Stimulated activated CD4-positive, alpha-beta T cell treated with anti-CD3 and anti-CD28 coated beads, Interleukin-2, amount 100 ng/mL, for 48 hours (primary cell): ENCODE measurements around the gene KCNMB2.
"Not testable (repeated sequence)": the region's sequence is repeated elsewhere in the genome, so short reads cannot be mapped to it uniquely, and the experiment has no call there.

Experiments
- DNase-seq, 2 donors: peaks; one replicate each; pipeline ENCODE4 v3.0.0-alpha.2; 2020

KCNMB2 gene

DNA sequence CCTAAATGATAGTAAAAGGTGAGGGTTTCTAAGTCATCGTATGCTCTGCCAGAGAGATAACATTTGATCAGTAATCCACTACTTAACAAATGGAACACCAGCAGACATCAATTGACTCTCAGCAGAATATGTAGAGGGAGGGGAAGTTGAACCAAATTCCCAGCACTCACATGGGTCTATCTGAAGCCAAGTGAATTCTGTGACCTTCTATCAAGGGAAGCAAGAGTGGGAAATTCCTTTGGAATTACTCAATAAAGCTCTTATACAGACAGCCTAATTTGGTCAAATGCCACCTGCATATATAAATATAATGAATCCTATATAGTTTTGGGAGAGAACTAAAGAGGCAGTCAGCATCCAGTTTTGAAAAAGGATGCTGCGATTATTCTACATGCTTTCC, 15.8 kb upstream of the KCNMB2 start:
- DNase-seq, result no peak

DNA sequence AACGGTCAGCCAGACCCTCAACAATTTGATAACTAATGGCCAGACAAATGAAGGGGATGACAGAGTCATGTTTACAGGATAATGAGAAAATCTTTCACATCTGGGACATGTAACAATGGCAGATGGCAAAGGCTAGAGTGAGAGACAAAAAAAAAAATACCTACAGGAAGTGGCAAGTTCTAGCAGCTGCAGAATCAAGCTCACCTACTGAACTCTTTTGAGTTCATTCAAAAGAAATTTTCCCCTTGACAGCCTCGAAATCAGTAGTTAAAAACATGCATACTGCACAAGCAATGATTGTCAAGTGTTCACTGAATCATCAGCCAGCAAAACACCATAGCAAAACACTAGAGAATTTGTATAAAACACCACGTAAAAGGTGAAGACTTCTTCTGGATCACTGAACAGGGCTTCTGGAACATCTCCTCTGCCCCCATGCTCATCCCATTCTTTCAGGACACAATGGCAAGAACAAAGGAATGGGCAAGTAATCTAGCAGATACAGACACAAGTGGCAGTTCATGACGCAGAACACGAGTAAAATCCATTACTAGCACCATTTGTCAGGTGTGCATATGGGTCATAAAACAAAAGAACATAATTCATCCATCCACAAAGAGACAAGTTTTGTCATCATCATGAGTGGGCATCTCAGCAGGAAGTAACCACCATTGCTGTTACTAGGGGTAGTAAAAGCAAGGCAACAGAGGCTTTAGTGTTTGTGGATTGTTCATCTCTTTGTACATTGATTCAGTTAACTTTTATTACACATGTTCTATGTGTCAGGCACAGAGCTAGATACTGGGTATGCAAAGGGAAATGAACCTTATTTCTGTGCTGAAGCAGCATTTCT, 13.8 kb upstream of the KCNMB2 start:
- no peak for DNase-seq

DNA sequence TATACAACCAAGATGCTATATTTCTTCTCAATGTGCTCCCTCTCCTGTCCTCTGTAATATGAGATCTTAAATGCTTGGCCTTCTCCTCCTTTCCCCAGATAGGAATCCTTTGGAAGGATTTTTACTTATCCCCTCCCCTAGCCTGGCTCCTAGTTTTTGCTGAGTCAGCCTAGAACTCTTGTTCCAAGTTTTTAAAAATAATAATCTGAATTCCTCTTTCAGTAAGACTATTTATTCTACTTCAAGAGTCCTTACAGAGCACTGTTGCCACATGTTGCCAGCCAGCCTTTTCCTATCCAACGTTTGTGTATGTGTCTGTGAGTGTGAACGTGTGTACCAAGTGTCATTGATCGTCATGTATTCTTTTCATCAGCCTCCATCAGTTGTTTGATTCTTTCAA, 11.0 kb upstream of the KCNMB2 start:
- DNase-seq, result no peak

DNA sequence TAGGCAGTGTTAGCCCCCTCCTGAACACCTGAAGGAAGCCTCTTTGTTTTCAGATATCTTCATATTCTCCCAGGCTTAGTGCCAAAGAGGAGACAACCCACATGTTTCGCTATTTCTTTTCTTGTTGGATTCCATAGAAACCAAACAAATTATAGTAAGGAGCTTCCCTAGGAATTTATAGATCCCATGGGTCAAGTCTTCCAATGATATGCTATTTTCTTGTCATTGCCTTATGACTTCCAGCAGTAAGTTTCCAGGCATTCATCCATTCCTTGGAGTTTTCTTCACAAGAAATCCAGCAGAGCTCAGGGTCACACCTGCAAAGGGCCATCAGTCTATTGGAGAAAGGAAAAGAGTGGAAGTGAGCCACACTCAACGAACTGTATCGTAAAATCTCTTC, 9.9 kb upstream of the KCNMB2 start:
- DNase-seq, result no peak

DNA sequence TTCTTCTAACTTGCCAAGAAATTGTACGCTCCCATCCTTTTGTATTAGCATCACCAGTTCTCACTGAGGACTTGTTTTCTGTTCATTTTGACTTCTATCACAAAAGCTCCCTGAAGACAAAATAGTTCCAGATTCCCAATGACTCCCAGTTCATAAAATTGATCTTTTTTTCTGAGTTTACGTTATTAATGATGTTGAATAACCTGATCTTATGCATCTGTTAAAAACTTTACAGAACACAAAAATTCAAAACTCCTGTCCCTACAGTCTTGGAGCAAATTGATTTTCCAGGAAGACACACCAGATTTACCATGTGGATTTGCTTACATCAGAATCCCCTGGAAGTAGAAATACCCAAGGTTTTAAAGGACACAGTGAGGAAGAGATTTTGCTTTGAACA, 8.3 kb upstream of the KCNMB2 start:
- DNase-seq, result no peak

DNA sequence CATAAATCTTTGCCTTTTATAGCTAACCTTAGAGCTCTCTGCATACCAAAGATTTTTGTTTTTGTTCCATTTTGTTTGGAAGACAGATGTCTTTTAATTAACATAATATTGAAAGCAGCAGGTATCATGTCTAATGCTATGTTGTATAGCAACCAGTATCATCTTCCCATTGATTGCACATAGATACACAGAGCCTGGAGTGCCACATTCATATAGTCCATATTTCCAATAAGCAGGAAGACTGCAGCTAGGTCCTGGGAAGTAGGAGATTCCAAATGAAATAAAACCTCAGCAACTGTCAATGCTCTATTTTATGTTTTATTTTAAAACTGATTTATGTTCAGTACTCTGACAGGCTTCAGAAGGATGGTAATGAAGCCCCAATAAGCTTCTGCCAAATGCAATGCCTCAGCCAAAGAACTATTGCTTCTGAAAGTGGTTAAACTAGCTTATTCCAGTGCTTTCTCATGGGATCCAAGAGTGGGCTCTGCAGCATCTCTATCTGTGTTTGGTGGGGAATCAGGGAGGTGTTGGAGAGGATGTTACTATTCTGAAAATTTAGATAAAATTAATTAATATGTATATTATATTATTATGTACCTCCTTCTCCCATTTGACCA, 6.5 kb upstream of the KCNMB2 start:
- no peak for DNase-seq

DNA sequence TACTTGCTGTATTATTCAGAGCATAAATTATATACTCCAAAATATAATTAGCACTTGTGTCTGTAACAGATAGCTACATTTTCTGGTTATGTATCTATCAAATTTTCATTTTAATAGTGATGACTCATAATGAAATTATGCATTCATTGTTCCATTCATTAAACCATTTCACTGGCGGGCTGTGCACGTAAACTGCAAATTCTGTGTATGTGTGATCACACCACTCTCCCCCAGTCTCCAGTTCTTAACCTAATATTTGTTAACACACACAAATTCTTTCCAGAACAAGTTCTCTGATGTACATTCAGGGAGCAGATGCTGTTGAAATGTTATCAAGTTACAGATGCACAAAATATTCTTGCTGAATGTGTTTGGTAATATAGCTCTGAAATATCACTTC, 3.8 kb upstream of the KCNMB2 start:
- no peak for DNase-seq

DNA sequence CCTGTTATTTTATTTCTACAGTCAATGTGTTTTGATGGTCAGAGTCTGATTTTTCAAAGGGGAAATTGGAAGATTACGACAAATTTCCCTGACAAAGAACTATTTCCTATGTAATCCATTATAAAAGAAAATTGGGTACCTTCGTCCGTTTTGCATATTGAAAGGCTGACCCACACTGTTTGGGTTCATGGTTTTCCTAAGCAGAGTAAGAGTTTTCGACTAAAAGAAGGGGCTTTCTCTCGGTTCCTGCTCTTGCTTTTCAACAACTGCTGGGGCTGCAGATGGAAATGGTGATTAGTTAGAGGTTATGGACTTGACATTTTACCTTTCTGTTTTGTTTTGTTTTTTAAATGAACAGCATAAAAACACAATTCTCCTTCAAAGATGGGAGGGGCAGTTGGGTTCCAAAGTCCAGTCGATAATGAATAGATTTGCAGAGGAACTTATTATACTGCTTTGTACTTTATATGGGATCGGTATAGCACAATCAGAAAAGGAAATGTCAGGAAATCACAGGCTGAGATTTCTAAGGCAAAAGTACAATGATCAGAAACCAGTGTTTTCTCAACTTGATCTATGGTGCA, 978 bp downstream of the KCNMB2 start:
- DNase-seq, result no peak

DNA sequence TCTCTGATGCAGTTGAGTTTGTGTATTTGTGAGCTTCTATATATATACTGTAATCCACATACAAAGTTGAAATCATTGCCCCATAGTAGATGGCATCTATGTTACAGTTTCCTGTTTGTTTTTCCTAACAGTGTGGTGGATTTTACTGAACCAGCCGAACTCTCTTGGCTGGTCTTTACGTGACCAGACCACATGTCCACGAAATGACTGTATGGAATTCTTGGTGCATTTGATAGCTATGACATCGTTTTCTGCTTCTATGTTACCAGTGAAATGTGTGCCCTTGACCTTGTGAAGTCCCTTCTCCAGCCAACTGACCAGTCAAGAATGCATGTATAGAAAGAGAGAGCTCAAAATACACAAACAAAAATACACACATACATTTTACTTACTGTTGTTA, 1.8 kb downstream of the KCNMB2 start:
- no peak for DNase-seq

DNA sequence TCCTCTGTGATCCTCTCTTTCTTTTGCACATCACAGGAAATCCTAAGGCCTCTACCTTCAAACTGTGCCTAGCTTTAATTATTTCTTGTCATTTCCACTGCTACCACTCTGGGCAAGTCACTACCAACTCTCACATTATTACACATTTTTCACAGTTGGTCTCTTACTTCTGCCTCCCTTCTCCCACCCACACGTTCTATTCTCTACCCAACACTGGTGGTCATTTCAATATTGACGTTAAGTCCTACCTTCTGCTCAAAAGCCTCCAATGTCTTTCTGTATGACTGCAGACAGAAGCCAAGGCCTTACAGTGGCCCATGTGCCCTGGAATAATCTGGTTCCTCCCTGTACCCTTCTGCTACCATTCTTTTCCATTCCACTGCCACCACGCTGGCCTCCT, 3.9 kb downstream of the KCNMB2 start:
- no peak for DNase-seq

DNA sequence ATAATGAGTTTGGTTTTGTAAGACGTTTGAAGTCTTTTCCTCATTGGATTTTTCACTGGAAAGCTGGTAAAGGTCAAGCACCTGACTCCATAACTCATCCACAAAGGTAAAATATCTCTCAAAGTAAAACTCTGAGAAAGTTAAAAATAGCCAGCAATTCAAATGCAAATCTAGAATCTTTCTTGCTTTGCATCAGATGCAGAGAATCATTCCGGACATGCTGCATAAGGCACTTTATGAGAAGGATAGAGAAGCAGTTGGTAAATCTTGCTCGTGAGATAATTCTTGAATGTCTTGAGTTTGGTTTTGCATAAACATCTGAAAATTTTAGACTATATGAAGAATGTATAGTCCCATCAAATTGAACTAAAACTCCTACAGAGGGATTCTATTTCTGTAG, 9.1 kb downstream of the KCNMB2 start:
- DNase-seq, result no peak

DNA sequence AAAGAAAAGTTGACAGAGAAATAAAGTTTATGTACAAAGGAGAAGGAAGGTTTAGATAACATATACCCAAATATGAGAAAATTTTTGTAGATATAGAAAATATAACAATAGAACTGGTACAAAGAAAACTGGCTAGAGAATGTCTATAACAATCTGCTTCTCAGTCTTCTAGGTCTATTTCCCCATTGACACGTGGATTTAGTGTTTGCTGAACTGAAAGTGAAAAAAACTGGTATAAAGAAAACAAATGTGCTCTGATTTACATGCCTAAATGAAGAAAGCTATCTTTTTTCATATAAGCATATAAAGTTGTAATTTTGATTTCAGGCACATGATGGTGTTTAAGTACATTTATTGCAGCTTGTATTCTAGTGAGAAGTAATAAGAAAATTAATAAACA, 9.8 kb downstream of the KCNMB2 start:
- DNase-seq, result no peak

DNA sequence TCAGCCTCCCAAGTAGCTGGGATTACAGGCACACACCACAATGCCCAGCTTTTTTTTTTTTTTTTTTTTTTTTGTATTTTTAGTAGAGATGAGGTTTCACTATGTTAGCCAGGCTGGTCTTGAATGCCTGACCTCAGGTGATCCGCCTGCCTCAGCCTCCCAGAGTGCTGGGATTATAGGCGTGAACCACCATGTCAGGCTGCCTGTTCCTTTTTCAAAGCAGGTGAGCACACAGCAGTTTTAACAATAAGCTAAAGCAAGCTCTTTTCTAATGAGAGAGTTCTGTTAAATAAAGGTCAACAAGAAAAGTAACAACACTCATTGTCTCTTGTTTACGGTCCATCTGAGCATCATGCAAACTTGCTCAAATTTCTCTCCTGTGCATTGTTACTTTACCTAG, 13.2 kb downstream of the KCNMB2 start:
- DNase-seq, result not testable (repeated sequence)

DNA sequence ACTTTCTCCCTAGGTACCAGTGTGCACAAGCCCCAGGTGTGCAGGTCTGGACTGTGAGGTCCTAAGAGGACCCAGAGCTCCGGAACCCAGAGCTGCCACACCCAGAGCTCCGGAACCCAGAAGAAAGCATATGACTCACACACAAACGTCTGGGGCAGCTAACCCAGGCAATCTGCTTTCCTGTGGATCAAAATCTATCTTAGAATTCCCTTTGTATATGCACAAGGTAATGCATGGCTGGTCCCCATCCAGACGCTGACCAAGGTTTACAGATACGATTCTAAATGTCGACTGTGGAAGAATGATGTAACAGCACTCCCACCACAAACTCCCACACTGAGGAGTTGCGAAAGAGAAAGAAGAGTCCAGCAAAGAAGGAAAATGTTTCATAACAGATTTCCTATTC, 15.7 kb downstream of the KCNMB2 start:
- DNase-seq, result no peak

DNA sequence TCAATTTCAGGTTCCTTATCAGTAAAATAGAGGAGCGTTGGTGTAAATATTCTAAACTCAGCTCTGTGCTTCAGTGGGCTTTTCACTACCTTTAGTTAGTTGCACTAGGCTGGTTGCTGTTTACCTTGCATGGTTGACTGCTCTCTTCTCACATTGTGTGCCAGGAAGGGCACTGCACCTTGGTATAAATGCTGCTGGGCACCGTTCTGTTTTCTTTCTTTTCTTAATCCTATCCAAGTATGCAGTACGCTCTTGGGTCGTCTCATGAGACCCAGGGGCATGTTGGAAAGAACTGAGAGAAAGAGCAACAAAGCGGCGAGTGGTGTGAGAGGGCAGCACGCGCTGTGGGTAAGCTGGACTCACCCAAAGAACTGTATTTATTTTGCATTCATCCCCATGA, 22.4 kb downstream of the KCNMB2 start:
- no peak for DNase-seq

DNA sequence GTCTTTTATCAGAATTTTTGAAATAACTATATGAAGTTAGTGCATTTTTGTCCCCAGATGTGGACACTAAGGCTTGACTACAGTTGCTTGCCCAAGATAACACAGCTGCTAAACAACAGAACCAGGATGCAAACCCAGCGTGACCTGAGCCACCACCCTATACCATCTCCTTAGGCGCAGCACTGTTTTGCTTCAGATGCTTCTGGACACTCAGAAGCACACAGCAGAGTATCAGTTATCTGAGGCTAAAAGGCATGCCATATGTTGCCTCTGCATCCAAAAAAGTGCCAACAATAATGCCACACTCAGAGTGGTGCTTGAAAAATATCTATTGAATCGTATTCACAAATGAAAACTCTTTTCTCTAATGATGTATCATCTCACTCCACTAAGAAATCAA, 24.5 kb downstream of the KCNMB2 start:
- no peak for DNase-seq

DNA sequence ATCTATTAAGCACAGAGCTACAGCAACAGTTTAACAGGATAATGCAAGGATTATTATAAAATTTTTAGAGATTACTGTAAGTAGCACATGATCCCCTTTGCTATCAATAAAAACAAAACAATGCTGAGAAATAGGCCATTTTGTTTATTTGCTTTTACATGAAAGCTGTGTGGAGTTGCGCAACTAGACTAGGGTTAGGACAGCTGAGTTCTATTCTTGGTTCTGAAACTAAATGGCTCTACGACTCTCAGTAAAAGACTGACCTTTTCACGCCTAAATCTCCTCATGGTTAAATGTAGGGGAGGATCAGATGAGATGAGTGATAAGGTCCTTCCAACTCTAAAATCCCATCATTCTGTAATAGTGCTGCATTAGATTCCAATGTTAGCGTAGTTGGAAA, 25.0 kb downstream of the KCNMB2 start:
- no peak for DNase-seq

DNA sequence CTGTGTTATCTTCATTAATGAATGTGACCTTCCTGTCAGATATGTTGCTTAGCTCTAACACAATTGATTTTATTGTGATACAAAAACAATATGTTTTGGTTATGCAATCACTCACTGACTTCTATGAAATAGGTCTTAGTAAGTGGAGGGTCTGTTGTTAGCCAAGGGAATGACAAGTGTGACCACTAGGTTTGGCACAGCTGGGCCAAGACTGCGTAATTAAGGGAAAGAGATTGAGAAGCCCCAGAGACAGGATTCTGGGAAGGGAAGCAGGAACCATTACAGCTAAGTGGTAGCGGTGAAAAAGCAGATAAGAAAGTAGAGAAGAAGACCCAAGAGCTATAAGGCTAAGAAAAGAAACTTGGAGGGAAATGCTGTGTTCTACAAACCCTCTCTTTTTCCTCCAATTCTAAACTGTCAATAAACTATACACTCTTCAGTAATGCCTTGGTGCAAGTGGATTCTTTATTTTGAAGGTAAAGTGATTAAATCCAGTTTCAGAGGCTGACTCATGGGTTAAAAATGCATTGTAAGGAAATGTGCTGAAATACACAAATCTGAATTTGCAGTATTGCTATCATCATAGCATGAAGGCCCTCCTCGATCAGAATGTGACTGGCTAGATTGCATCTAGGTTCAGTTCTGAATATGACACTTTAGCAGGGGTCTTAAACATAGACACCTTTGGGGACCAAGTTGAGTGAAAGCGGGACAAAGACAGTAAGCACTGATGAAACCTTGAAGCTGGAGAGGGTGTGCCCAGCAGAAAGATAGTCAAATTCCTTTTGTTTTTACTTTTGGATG, 26.1 kb downstream of the KCNMB2 start:
- DNase-seq, result no peak

DNA sequence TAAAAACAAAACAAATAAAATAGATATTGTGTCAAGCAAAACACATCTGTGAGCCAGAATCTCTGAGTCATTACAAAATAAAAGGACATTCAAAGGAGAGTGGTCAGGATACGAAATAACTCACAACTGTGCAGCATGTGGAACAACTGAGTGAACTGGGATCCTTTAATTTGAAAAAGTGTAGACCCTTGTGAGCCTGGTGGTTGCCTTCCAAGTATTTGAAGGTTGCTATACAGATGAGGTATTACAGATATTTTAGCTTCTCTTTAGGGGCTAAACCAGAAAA, 26.7 kb downstream of the KCNMB2 start:
- no peak for DNase-seq

DNA sequence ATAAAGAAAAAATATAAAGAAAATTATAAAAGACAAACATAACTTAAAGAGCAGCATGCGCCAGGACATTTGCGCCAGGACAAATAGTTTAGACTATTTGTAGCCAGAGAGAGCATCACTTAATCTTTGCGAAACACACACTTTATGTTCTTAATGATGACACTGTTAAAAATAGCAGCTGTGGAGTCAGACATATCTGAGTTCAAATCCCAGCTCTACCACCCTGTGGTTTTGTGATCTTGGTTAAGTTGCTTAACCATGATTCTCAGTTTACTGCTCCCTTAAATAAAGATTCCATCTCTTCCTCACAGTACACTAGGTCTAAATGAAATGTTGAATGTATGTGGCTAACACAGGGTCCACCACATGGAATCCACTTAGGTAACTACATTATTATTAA, 31.4 kb downstream of the KCNMB2 start:
- no peak for DNase-seq

DNA sequence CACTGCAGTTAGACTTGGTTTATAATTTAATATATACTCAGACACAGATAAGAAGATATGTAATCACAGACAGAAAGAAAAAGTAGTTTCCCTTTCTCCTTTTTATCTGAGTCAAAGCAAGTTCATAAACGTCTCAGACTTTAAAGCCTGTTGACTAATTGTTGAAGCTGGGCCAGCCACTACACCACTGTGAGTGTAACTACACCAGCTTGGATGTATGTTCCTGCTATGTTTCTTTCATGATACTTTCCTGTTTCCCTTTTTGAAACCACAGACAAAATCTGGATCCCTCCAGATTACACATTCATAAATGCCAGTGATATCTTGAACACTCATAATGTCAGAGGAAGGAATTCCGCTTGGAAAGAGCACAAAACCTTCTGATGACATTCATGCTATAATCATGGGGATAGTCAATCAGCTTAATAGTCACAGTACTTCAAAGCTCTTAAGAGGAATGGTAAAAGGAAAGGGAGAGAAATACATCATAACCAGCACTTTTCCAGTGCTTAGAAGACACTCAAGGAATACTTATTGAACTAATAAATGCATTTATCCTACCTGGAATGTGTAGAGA, 32.0 kb downstream of the KCNMB2 start:
- DNase-seq, result no peak

DNA sequence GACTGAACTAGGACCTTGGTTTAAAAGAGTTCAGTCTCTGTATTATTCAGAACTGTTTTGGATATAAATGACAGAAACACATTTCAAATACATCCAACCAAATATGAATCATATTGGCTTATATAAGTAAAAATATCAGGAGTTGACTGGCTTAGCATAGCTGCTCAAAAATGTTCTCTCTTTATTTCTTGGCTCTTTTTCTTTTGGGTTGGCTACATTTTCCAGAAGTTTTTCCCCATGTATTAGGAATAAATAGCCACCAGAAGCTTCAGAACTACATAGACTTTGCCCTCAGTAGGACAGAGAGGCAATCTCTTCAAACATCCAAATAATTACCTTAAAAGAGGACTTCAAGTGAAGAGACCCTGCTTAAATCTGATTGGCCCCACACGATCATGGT, 32.7 kb downstream of the KCNMB2 start:
- no peak for DNase-seq

DNA sequence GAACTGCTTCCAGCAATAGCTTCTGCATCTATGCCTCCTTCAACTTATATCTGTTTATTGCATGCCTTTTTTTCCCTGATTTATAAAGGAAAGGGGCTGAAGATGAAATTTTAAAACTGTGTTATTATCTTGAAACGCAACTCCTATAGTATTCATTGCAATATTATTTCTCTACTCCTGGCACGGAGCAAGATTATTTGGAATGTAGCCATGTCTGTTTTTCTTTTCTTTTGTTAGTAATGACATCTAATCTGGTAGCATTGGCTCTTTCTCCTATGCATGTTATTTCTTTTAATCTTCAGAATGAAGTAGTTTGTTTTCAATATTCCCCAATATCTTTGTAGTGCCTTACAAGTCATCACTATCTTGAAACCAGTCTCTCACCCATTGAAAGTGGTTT, 33.6 kb downstream of the KCNMB2 start:
- DNase-seq, result no peak
